Embryonic facial prominence (tissue), 1 donor: ENCODE measurements around the gene VASH2.
"Not testable (repeated sequence)": the region's sequence is repeated elsewhere in the genome, so short reads cannot be mapped to it uniquely, and the experiment has no call there.

ENCODE experiments used
- DNase-seq: peaks from one replicate; pipeline ENCODE4 v3.0.0-alpha.2; 2016; ENCODE audit errors: extremely low spot score

The VASH2 gene

GRCh38 chr1:212950243-212951125 is at the start of gene VASH2:
Gene VASH2 (plus strand): TSS chr1:212950541. CDS start chr1:212951543, 1,002 bp downstream.
- peak; percentile 76 for DNase-seq

DNA sequence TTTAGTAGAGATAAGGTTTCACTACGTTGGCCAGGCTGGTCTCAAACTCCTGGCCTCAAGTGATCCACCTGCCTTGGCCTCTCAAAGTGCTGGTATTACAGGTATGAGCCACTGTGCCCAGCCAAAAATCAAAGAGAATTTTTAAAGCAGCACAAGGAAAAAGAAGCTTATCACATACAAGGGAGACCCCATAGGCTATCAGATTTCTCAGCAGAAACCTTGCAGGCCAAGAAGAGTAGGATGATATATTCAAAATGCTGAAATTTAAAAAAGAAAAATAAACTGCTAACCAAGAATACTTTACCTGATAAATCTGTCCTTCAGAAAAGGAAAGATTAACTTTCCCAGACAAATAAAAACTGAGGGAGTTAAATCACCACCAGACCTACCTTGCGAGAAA is 49.1 kb upstream of the VASH2 start:
- no peak for DNase-seq

GRCh38 chr1:212902054-212902453 is 48.3 kb upstream of the VASH2 start:
- no peak for DNase-seq

DNA sequence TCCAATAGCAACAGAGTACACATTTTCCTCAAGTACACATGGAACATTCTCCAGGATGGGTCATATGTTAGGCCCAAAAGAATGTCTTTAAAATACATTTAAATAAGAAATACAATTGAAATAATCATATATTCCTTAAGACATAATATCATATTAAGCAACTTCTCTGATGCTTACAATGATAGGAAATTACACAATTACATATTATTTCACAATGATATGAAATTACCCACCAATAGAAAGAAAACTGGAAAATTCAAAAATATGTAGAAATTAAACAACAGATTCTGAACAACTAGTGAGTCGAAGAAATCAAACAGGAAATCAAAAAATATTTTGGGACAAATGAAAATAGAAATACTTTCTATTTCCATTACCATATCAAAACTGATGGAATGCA is 46.7 kb upstream of the VASH2 start:
- DNase-seq, result no peak

- DNase-seq, result not testable (repeated sequence)
Observed at GRCh38 chr1:212908071-212908470, 42.3 kb upstream of the VASH2 start.

- DNase-seq, result no peak
Observed at GRCh38 chr1:212908971-212909370, 41.4 kb upstream of the VASH2 start.

GRCh38 chr1:212909652-212910063 is 40.7 kb upstream of the VASH2 start:
- no peak for DNase-seq

DNA sequence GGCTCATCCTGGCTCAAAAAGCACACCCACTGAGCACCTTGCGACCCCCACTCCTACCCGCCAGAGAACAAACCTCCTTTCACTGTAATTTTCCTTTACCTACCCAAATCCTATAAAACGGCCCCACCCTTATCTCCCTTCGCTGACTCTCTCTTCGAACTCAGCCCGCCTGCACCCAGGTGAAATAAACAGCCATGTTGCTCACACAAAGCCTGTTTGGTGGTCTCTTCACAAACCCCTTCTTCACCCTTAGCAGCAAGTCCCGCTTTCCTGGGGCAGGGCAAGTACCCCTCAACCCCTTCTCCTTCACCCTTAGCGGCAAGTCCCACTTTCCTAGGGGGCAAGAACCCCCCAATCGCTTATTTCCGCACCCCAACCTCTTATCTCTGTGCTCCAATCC is 40.1 kb upstream of the VASH2 start:
- not testable (repeated sequence) for DNase-seq

DNA sequence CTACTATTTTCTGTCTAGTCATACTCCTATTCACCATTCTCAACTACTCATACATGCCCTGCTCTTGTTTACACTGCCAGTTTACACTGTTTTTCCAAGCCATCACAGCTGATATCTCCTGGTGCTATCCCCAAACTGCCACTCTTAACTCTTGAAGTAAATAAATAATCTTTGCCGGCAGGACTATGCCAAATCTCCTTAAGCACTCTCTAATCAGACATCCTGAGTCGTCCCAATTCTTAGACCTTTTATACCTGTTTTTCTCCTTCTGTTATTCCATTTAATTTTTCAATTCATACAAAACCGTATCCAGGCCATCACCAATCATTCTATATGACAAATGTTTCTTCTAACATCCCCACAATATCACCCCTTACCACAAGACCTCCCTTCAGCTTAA is 36.7 kb upstream of the VASH2 start:
- DNase-seq, result not testable (repeated sequence)

DNA sequence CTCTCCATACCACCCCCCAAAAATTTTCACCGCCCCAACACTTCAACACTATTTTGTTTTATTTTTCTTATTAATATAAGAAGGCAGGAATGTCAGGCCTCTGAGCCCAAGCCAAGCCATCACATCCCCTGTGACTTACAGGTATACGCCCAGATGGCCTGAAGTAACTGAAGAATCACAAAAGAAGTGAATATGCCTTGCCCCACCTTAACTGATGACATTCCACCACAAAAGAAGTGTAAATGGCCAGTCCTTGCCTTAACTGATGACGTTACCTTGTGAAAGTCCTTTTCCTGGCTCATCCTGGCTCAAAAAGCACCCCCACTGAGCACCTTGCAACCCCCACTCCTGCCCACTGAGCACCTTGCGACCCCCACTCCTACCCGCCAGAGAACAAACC is 36.2 kb upstream of the VASH2 start:
- DNase-seq, result not testable (repeated sequence)

GRCh38 chr1:212914789-212915188 is 35.6 kb upstream of the VASH2 start:
- DNase-seq, result no peak

- DNase-seq, result peak; percentile 12
Observed at GRCh38 chr1:212915245-212916091, 34.9 kb upstream of the VASH2 start.

DNA sequence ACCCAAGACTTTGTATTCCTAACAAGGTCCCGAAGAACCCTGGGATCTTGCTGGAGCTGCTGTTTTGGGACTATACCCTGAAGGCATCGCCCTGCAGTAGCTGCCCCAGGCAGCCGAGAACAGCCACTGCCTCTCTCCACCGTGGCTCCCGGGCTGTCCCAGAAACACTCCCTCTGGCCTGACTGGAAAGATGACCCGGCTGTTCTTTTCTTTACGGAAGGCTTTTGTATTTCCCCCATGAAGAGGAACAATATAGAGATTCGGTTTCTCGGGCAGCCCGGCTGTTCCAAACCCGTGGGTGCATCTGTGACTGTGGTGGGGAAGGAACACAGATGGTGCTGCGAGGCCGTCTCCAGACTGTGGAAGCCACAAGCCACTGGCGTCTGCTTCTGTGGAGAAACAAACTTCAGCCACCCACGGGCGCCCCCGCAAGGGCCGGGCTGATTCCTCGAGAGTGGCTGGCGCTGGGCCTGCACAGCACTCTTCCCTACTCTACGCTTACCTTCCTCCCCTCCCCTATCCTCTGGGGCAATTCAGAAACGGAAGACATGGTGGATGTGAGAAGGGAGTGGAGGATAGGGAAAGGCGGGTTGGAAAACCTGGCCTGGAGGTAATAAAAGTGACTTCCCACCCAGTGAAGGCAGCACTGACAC is 33.7 kb upstream of the VASH2 start:
- DNase-seq, result no peak

DNA sequence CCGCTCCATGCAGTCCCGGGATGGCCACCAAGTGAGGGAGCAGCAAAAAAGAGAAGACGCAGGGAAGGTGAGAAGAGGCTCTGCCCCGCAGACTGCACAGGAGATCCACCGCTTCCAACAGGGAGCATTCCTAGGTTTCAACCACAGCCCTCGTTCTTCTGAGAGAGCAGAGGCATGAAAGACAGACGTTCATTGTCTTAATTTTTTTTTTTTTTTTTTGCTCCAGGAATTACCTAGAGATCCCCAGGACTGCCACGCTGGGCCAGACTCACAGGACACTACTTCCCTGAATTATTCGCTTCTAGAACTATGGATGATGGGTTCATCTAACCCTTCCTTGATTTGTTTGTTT is 33.2 kb upstream of the VASH2 start:
- DNase-seq, result no peak

DNA sequence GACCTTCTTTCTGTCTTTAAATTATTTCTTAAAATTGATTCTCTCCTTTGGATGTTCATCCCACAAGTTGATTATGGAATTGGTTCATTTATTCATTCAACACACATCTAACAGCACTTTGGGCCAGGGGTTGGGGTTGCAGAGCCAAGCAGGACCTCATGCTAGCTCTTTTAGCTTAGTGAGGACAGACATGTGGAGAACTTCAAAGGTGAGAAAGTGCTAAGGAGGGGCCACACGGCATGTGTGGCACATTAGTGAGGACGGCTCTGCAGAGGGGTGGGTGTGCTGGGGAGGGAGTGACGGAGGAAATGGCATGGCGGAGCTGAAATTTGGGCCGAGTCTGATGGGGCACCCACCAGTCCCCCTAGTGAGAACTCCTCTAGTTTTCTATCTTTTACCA is 32.5 kb upstream of the VASH2 start:
- no peak for DNase-seq

GRCh38 chr1:212918824-212919223 is 31.5 kb upstream of the VASH2 start:
- no peak for DNase-seq

GRCh38 chr1:212920246-212920645 is 30.1 kb upstream of the VASH2 start:
- no peak for DNase-seq

- DNase-seq, result no peak
Observed at GRCh38 chr1:212920896-212921295, 29.4 kb upstream of the VASH2 start.

- no peak for DNase-seq
Observed at GRCh38 chr1:212922016-212922415, 28.3 kb upstream of the VASH2 start.

- no peak for DNase-seq
Observed at GRCh38 chr1:212926372-212926771, 24.0 kb upstream of the VASH2 start.

GRCh38 chr1:212928323-212929291 is 21.7 kb upstream of the VASH2 start:
- DNase-seq, result no peak
